ENCODE results near the gene MYLK4.

MYLK4 gene

DNA sequence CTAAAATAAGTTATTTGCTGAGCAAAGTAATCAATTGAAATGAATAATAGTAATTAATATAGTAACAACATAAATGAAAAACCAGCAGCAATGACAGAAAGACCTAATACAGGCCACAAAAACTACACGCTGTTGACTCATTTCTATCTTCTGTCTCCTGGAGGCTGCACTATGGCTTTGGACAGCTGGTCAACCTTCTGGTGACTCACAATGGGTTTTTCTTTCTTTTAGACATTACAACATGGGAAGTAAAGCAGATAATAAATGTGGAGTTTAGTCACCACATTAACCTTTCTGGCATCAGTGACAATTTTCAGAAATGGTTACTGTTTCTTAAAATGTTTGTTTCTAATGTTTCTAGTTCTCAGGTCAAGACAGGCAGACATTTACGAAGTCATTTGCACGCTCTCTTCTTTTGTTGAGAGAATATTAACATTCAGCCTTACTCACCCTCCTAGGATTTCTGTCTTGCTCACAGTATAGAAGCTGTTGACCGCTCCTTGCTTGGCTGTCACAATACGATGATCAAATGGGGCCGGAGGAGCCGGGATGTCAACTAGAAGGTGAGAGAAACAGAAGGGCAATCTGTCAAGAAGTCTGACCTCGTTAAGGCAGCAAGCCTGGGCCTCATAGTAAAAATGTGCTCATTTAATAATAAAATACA, 62.2 kb downstream of the MYLK4 start:
- Histone ChIP-seq H3K27ac (ENCODE audit: low read depth, low read length) (no peak overlapping the region), H3K4me1 (ENCODE audit: insufficient read depth, low read length) (no peaks in the 10 kb centered on the region), H3K9ac (ENCODE audit: low read depth, low read length) (no peak overlapping the region), H3K9me3 (ENCODE audit: insufficient read depth, low read depth, low read length) (no peaks in the 10 kb centered on the region), H3K27me3 (ENCODE audit: insufficient read depth, low read length) (no peaks in the 10 kb centered on the region), H3K4me3 (ENCODE audit: low read length) (no peak overlapping the region), H3K36me3 (ENCODE audit: insufficient read depth, low read length) (no peaks in the 10 kb centered on the region)
- 92% methylated on average over 8 of the region's 8 CpGs for WGBS

- H3K4me1 ChIP-seq (ENCODE audit: insufficient read depth, low read length), result no peaks in the 10 kb centered on the region
- 94% methylated on average over 7 of the region's 7 CpGs for WGBS
- H3K27ac ChIP-seq (ENCODE audit: low read depth, low read length), result no peak overlapping the region
Measured at GRCh38 chr6:2687456-2687855, 63.3 kb downstream of the MYLK4 start.

GRCh38 chr6:2686515-2686914, 64.2 kb downstream of the MYLK4 start:
- H3K4me1 ChIP-seq (ENCODE audit: insufficient read depth, low read length), result no peaks in the 10 kb centered on the region
- no peak overlapping the region for H3K27ac ChIP-seq (ENCODE audit: low read depth, low read length)
- H3K4me3 ChIP-seq (ENCODE audit: low read length), result no peak overlapping the region
- H3K36me3 ChIP-seq (ENCODE audit: insufficient read depth, low read length), result no peaks in the 10 kb centered on the region
- H3K9me3 ChIP-seq (ENCODE audit: insufficient read depth, low read depth, low read length), result no peaks in the 10 kb centered on the region
- H3K27me3 ChIP-seq (ENCODE audit: insufficient read depth, low read length), result no peaks in the 10 kb centered on the region
- H3K9ac ChIP-seq (ENCODE audit: low read depth, low read length), result no peak overlapping the region
- 94% methylated on average over 11 of the region's 11 CpGs for WGBS

More at GRCh38 chr6:2687456-2687855, 63.3 kb downstream of the MYLK4 start:
- Histone ChIP-seq H3K27me3 (ENCODE audit: insufficient read depth, low read length) (no peaks in the 10 kb centered on the region), H3K9ac (ENCODE audit: low read depth, low read length) (no peak overlapping the region), H3K4me3 (ENCODE audit: low read length) (no peak overlapping the region), H3K9me3 (ENCODE audit: insufficient read depth, low read depth, low read length) (no peaks in the 10 kb centered on the region), H3K36me3 (ENCODE audit: insufficient read depth, low read length) (no peaks in the 10 kb centered on the region)

DNA sequence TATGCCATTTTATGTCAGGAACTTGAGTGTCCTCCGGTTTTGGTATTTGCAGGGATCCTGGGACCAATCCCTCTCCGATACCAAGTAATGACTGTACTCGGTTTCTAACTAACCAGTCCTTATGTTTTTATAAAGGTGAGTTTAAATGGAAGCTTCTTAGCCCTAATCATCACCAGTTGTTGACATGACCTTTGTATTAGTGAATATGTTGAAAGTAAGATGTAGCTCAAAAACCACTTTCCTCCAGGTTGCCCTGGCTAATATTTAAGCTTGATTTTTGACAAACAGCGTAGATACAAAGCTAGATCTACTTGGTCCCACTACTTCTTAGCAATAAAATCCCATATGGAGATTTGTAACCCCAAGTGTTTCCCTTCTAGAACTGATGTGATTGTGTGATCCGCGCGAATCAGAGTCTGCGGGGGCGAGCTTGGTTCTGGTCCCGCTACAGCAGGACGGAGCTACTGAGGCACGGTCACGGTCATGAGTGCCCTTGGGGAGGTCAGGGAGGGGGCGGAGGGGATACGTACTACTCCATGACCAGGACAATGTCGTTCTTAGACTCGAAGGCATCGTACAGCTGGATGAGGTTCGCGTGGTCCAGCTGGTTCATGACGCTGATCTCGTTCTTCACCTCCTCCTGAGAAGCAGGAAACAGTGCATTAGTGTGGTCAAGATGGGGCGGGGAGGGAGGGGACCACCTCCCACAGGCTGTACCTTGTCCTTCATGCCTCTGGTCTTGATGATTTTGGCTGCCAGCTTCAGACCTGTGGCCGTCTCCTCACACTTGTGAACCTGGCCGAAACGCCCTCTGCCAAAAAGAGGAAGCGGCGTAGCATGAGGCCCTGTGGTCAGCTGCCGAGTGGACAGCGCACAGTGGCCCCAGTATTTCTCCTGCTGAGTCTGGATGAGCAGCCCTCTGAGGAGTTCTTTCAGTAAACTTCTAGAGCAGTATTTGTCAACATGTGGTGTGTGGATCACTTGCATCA, 65.7 kb downstream of the MYLK4 start:
- Histone ChIP-seq H3K27me3 (ENCODE audit: insufficient read depth, low read length) (no peaks in the 10 kb centered on the region), H3K4me1 (ENCODE audit: insufficient read depth, low read length) (no peaks in the 10 kb centered on the region), H3K4me3 (ENCODE audit: low read length) (no peak overlapping the region), H3K27ac (ENCODE audit: low read depth, low read length) (no peak overlapping the region), H3K9ac (ENCODE audit: low read depth, low read length) (no peak overlapping the region), H3K9me3 (ENCODE audit: insufficient read depth, low read depth, low read length) (no peaks in the 10 kb centered on the region), H3K36me3 (ENCODE audit: insufficient read depth, low read length) (no peaks in the 10 kb centered on the region)
- WGBS, result 96% methylated on average over 30 of the region's 30 CpGs

GRCh38 chr6:2684103-2684749, 66.5 kb downstream of the MYLK4 start:
- H3K4me1 ChIP-seq (ENCODE audit: insufficient read depth, low read length), result no peaks in the 10 kb centered on the region
- no peak overlapping the region for H3K27ac ChIP-seq (ENCODE audit: low read depth, low read length)
- H3K36me3 ChIP-seq (ENCODE audit: insufficient read depth, low read length), result no peaks in the 10 kb centered on the region
- no peak overlapping the region for H3K9ac ChIP-seq (ENCODE audit: low read depth, low read length)
- H3K9me3 ChIP-seq (ENCODE audit: insufficient read depth, low read depth, low read length), result no peaks in the 10 kb centered on the region
- 96% methylated on average over 18 of the region's 18 CpGs for WGBS
- no peak overlapping the region for H3K4me3 ChIP-seq (ENCODE audit: low read length)
- no peaks in the 10 kb centered on the region for H3K27me3 ChIP-seq (ENCODE audit: insufficient read depth, low read length)

GRCh38 chr6:2680264-2680922, 70.3 kb downstream of the MYLK4 start:
- H3K27me3 ChIP-seq (ENCODE audit: insufficient read depth, low read length), result no peaks in the 10 kb centered on the region
- no peaks in the 10 kb centered on the region for H3K4me1 ChIP-seq (ENCODE audit: insufficient read depth, low read length)
- no peak overlapping the region for H3K9ac ChIP-seq (ENCODE audit: low read depth, low read length)
- H3K27ac ChIP-seq (ENCODE audit: low read depth, low read length), result no peak overlapping the region
- no peak overlapping the region for H3K4me3 ChIP-seq (ENCODE audit: low read length)
- 93% methylated on average over 14 of the region's 15 CpGs for WGBS
- H3K9me3 ChIP-seq (ENCODE audit: insufficient read depth, low read depth, low read length), result no peaks in the 10 kb centered on the region
- no peaks in the 10 kb centered on the region for H3K36me3 ChIP-seq (ENCODE audit: insufficient read depth, low read length)

GRCh38 chr6:2677080-2677593, 73.6 kb downstream of the MYLK4 start:
- Histone ChIP-seq H3K9me3 (ENCODE audit: insufficient read depth, low read depth, low read length) (no peaks in the 10 kb centered on the region), H3K4me1 (ENCODE audit: insufficient read depth, low read length) (no peaks in the 10 kb centered on the region), H3K4me3 (ENCODE audit: low read length) (no peak overlapping the region), H3K27ac (ENCODE audit: low read depth, low read length) (no peak overlapping the region), H3K36me3 (ENCODE audit: insufficient read depth, low read length) (no peaks in the 10 kb centered on the region), H3K9ac (ENCODE audit: low read depth, low read length) (no peak overlapping the region), H3K27me3 (ENCODE audit: insufficient read depth, low read length) (no peaks in the 10 kb centered on the region)
- WGBS, result 91% methylated on average over 4 of the region's 4 CpGs

DNA sequence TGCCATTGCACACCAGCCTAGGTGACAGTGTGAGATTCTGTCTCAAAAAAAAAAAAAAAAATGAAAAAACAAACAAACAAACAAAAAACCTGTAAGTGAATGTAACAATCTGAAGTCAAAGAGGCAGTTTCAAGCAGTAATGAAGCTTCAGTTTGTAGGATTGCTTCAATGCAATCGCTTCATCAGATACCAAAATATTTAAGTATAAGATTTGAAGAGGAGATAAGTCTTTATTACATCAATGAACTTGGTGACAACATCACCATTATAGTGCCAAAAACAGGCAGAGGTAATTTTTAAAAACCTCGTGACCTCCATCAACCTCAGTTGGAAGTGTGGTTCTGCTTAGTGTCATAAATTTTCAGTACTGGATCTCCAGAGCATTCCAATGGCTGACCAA, 74.7 kb downstream of the MYLK4 start:
- no peak overlapping the region for H3K4me3 ChIP-seq (ENCODE audit: low read length)
- no peaks in the 10 kb centered on the region for H3K4me1 ChIP-seq (ENCODE audit: insufficient read depth, low read length)
- no peak overlapping the region for H3K9ac ChIP-seq (ENCODE audit: low read depth, low read length)
- no peak overlapping the region for H3K27ac ChIP-seq (ENCODE audit: low read depth, low read length)
- no peaks in the 10 kb centered on the region for H3K36me3 ChIP-seq (ENCODE audit: insufficient read depth, low read length)
- no peaks in the 10 kb centered on the region for H3K27me3 ChIP-seq (ENCODE audit: insufficient read depth, low read length)
- no peaks in the 10 kb centered on the region for H3K9me3 ChIP-seq (ENCODE audit: insufficient read depth, low read depth, low read length)
- WGBS, result 89% methylated on average over 2 of the region's 2 CpGs

DNA sequence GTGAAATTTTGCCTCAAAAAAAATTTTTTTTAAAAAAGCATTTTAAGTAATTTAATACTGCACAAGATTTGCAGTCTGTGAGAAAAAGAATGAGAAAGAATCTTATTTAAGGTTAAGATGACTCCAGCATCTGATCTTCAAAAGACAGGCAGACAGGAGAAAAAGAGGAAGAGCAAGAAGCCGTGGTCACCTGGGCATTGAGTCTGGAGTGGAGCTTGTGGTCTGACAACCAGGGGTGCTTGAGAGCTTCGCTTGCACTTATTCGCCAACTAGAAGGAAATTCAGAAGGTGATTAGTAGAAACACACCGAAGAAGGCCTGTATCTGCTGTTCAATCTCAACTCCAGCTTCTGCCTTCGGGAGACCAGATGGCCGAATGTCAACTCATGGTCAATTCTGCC, 75.9 kb downstream of the MYLK4 start:
- no peak overlapping the region for H3K9ac ChIP-seq (ENCODE audit: low read depth, low read length)
- 94% methylated on average over 6 of the region's 6 CpGs for WGBS
- no peaks in the 10 kb centered on the region for H3K4me1 ChIP-seq (ENCODE audit: insufficient read depth, low read length)

GRCh38 chr6:2669067-2669700, 81.5 kb downstream of the MYLK4 start:
- Histone ChIP-seq H3K27ac (ENCODE audit: low read depth, low read length) (no peak overlapping the region), H3K36me3 (ENCODE audit: insufficient read depth, low read length) (no peaks in the 10 kb centered on the region), H3K4me3 (ENCODE audit: low read length) (no peak overlapping the region), H3K9me3 (ENCODE audit: insufficient read depth, low read depth, low read length) (no peaks in the 10 kb centered on the region), H3K27me3 (ENCODE audit: insufficient read depth, low read length) (no peaks in the 10 kb centered on the region), H3K9ac (ENCODE audit: low read depth, low read length) (no peak overlapping the region), H3K4me1 (ENCODE audit: insufficient read depth, low read length) (peaks cover 16% of the 10 kb centered on the region)
- 92% methylated on average over 12 of the region's 12 CpGs for WGBS

More for the DNA sequence above, 75.9 kb downstream of the MYLK4 start:
- Histone ChIP-seq H3K27me3 (ENCODE audit: insufficient read depth, low read length) (no peaks in the 10 kb centered on the region), H3K4me3 (ENCODE audit: low read length) (no peak overlapping the region), H3K9me3 (ENCODE audit: insufficient read depth, low read depth, low read length) (no peaks in the 10 kb centered on the region), H3K36me3 (ENCODE audit: insufficient read depth, low read length) (no peaks in the 10 kb centered on the region), H3K27ac (ENCODE audit: low read depth, low read length) (no peak overlapping the region)
